GM19328 (cell line): ENCODE data around the gene GSTM1.

Experiments used
- ATAC-seq: cut with Tn5 transposase; IDR thresholded peaks from one replicate; pipeline ENCODE4 v1.9.1; 2021; ENCODE audit warnings: mild to moderate bottlenecking, moderate library complexity; ENCODE audit not compliant: unreplicated experiment

The GSTM1 gene

DNA sequence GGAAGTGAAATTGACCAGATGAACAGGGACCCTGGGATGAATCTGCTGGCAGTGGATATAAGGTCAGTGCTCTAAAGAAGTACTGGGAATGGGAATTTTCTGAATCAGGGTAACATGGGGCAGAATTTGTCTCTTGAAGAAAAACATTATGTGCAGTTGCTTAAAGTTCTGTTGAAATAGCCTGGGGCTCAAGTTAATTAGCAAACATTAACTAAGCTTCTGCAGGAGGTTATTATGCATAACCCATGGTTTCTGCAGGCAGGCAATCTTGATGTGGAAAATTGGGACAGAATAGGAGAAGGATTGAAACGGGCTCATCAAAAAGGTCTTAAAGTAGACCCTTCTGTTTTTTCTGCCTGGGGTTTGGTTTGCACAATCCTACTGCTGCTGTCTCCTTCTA is 38.4 kb downstream of the GSTM1 start:
- ATAC-seq, result no peak

DNA sequence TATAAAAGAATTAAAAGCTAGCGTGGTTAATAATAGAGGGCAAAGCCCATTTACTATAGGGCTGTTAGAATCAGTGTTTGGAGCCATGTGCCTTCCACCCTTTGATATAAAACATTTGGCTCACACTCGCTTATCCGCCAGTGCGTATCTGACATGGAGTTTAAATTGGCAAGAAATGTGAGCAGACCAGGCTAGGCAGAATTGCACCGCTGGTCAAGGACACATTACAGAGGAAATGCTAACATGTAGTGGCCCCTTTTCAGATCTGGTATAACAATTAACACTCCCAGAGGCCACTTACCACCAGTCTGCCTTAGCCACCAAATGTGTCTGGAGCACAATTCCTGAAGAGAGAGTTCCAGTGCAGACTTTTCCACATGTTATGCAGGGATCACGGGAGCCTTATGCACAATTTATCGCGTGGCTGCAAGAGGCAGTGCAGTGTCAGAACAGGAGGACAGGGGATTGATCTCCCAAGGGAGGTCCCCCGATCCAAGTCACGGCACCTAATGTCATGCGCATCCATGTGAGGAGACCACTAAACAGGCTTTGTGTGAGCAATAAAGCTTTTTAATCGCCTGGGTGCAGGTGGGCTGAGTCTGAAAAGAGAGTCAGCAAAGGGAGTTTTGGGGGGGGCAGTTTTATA is 39.2 kb downstream of the GSTM1 start:
- no peak for ATAC-seq

DNA sequence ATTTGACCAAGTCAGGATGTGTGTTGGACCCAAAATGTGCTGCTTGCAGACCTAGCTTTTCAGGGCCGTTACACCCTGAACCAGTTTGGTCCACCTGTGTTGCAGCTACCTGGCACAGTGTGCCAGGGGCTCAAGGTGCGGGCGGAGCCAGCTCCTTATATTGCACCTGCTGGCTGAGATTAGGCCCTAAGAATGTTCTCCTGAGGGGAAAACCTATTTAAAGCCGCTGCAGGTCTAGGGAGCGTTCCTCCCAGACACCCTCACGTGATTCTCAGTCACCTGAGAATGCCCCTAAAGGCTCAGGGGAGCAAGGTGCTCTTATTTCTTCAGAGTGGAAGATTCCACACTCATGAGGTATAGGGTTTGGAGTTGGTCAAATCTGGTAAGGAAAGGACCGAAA is 41.3 kb downstream of the GSTM1 start:
- no peak for ATAC-seq

DNA sequence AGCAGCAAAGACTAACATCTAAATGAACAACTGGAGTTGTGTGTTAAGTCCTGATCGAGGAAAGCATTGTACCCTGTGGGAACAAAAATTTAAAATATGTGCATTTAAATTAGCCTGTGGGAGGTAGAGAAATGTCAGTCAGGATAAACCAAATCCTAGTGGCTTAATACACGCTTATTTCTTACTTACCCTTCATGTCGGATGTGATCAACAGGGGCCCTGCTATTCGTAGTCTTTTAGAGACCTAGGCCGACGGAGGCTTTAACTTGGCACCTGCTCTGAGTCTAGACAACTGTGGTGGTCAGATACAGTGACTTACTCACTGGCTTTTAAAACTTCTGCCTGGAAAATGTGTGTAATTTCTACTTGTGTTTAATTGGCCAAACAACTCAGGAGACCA is 43.0 kb downstream of the GSTM1 start:
- ATAC-seq, result no peak

DNA sequence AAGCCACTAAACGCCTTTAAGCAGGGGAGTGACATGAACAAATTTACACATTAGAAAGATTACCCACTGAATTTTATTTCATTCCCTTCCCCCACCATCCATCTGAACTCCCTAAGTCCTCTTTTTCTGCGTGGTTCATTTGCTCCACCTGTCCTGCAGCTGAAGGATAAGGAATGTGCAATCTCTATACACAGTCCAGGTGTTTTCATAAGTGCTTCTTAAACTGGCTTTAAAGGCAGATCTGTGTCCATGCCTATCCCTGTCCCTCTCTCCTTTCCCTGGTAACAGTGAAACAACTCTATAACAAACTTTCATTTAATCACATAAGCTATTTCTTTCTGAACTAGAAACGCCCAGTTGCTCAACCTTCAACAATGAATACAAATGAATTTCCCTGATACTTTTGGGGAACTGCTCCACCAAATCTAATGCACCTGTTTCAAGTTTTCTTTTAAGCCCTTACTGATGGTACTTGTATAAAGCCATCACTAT is 44.8 kb downstream of the GSTM1 start:
- no peak for ATAC-seq

DNA sequence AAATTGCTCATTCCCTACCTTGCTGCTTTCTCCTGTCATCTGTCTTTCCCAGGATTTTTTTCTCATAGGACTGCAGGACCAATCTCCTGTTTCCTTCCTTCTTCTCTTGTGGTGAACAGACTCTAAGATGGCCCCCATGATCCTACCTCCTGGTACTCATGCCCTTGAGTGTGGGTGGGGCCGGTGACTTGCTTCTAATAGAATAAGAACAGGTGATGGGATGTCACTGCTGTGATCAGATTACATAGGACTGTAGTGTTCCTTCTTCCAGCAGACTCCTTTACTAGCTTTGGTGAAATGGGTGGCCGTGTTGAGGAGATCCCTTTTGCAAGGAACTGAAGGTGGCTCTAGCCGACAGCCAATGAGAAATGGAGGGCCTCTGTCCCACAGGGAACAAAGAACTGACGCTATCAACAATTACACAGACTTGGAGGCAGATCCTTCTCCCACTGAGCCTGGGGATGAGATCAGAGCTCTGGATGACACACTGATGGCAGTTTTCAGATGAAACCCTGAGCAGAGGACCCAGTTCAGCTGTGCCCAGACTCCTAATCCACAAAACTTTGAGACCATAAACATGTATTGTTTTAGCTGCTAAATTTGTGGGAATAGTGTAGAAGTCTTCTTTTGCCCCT is 45.7 kb downstream of the GSTM1 start:
- no peak for ATAC-seq

DNA sequence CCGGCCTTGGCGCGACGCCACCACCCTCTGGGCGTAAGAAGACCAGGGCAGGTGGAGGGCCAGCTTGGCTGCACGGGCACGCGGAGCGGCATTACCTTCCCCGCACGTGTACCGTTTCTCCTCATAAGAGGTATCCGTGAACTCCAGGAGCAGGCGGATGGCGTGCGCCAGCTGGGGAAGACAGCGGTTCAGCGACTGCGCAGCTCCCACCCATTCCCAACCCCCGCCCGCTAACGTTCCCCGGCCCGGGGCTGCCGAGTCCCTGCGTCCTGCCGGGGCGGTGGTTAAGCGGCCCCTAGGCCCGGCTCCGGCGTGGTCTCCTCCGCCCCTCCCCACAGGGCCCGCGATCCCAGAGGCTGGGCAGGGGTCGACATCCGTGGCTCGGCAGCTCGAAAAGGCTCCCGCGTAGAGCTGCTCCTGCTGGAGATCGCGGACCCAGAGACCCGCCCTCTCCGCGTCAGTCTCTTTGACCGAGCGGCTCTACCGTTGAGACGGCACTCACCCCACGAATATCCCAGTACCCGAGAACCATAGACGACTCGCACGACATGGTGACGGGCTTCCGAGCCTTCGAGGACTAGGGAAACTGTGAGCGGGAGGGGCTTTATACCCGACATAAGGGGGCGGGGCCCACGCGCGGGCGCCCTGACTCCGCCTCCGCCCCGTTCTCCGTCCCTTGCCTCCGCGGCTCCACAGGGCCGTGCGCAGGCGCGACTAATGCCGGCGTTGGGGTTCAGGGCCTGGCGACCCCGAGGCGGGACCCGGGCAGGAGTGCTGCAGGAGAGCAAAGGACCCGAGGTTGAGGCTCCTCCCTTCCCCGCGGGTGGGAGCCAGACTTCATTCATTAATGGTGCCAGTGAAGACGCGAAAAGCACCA is 52.4 kb downstream of the GSTM1 start:
- ATAC-seq, result no peak

DNA sequence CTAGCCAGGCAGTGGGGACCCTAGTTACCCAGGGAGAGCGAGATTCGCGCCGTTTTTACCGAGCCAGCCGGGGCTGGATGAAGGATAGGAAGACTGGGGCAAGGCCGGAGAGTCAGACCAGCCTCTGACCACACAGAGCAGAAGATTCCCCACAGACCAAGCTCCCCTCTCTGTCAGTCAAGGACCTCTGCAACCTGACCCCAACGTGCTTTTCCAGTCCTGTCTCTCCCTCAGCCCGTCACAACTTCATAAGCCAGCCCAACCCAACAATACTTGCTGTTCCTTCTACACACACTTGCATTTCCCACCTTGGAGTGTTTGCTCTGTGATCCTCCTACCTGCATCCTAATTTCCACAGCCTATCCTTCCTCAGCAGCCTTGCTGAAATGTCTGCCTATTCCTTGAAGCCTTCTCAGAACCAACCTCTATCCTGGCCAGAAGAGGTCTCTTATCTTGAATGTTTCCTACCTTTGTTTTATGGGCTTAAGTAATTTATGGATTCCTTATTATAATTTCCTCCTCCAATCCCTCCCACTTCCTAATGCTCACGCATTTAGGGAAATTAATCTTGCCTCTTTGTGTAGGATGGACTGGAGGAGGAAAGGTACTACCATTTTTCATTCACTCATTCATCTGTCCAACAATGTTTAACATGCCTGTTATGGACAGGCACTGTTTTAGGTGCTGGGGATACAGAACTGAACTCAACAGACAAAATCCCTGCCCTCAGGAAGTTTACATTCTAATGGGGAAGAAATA is 53.2 kb downstream of the GSTM1 start, which contains the start of gene GSTM3:
TSS of gene GSTM3 (minus strand) at position 424 of the 759 bp plus-strand sequence. CDS start 751 bp downstream, outside the sequence.
- ATAC-seq, result no peak
